ENCODE measurements around the gene PRKCA.

The PRKCA gene

DNA sequence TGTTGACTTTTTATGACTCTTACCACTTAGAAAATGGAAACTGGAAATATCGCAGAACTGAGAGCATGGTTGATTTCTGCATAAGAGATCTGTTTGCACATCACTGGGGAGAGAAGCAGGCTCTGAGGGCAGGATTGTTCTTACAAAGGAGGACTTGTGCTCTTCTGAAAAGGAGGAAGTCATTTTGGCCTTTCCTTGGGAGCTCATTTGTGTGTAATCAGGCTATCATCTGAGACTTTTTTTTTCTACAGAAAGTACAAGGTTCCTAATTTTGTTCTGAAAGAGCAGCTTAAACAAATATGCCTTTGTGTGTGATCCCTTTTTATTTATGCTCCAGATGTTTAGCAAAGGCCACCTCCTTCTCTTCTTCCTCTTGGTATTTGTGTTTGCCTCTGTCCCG lies 386.8 kb downstream of the PRKCA start:
- no peak overlapping the region for H3K4me2 ChIP-seq (ENCODE audit: low read length)
- no peaks in the 10 kb centered on the region; the same call in 1 of the 2 replicates for H3K36me3 ChIP-seq (ENCODE audit: control insufficient read depth, low read length)
- H3K27ac ChIP-seq (ENCODE audit: low read depth, low read length), result no peak overlapping the region

DNA sequence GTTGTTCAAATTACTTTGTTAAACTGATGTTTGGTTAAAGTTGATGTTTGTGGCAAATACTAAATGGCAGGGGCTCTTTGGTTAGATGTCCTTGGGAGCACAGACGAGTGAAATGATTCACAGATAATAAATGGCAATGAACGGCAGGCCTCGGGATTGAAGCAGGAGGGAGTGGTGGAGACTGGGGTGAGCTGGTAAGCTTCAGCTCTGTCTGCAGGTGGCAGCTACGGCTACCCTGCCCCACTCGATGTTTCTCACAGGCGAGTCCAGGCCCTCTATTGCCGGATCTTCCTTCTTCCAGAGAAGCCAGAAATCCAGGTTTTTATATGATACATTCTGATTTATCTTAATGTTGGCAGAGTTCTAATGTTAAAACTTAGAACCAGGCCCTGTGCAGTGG lies 387.8 kb downstream of the PRKCA start:
- no peaks in the 10 kb centered on the region for H4K20me1 ChIP-seq (ENCODE audit: control insufficient read depth, insufficient read depth, low read depth, low read length)
- H3K27ac ChIP-seq (ENCODE audit: low read depth, low read length), result no peak overlapping the region
- H3K9me3 ChIP-seq (ENCODE audit: control insufficient read depth, insufficient read depth, low read length), result no peaks in the 10 kb centered on the region
- H3K9me2 ChIP-seq (replicated peaks; ENCODE audit: control insufficient read depth, low read length), result no peaks in the 10 kb centered on the region
- no peak overlapping the region for H3K4me2 ChIP-seq (ENCODE audit: low read length)
- no peaks in the 10 kb centered on the region for H3K27me3 ChIP-seq (ENCODE audit: control insufficient read depth, low read length)
- TF ChIP-seq EZH2phosphoT487 (IDR thresholded peaks at IDR 0.05; ENCODE audit: borderline replicate concordance, low read length), result no peak
- TF ChIP-seq, protein P1, sequence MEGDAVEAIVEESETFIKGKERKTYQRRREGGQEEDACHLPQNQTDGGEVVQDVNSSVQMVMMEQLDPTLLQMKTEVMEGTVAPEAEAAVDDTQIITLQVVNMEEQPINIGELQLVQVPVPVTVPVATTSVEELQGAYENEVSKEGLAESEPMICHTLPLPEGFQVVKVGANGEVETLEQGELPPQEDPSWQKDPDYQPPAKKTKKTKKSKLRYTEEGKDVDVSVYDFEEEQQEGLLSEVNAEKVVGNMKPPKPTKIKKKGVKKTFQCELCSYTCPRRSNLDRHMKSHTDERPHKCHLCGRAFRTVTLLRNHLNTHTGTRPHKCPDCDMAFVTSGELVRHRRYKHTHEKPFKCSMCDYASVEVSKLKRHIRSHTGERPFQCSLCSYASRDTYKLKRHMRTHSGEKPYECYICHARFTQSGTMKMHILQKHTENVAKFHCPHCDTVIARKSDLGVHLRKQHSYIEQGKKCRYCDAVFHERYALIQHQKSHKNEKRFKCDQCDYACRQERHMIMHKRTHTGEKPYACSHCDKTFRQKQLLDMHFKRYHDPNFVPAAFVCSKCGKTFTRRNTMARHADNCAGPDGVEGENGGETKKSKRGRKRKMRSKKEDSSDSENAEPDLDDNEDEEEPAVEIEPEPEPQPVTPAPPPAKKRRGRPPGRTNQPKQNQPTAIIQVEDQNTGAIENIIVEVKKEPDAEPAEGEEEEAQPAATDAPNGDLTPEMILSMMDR (IDR thresholded peaks at IDR 0.05; ENCODE audit: low read depth, low read length, poor library complexity, severe bottlenecking), result no peak
- H3K4me1 ChIP-seq (ENCODE audit: control insufficient read depth, low read length), result peaks cover 14% of the 10 kb centered on the region
- H3K79me2 ChIP-seq (ENCODE audit: control insufficient read depth, low read length), result no peaks in the 10 kb centered on the region
- no peaks in the 10 kb centered on the region; the same call in 1 of the 2 replicates for H3K36me3 ChIP-seq (ENCODE audit: control insufficient read depth, low read length)
- H3F3A ChIP-seq (ENCODE audit: control insufficient read depth, insufficient read depth), result no peaks in the 10 kb centered on the region
- H3K4me3 ChIP-seq (ENCODE audit: low read length), result no peak overlapping the region

More for the DNA sequence above, 386.8 kb downstream of the PRKCA start:
- Histone ChIP-seq H3K9me2 (replicated peaks; ENCODE audit: control insufficient read depth, low read length) (no peaks in the 10 kb centered on the region), H3K79me2 (ENCODE audit: control insufficient read depth, low read length) (no peaks in the 10 kb centered on the region), H4K20me1 (ENCODE audit: control insufficient read depth, insufficient read depth, low read depth, low read length) (no peaks in the 10 kb centered on the region), H3K4me3 (ENCODE audit: low read length) (no peak overlapping the region), H3K27me3 (ENCODE audit: control insufficient read depth, low read length) (no peaks in the 10 kb centered on the region), H3F3A (ENCODE audit: control insufficient read depth, insufficient read depth) (no peaks in the 10 kb centered on the region), H3K4me1 (ENCODE audit: control insufficient read depth, low read length) (peaks cover 14% of the 10 kb centered on the region), H3K9me3 (ENCODE audit: control insufficient read depth, insufficient read depth, low read length) (no peaks in the 10 kb centered on the region)
- TF ChIP-seq, protein P1 (IDR thresholded peaks at IDR 0.05; ENCODE audit: low read depth, low read length, poor library complexity, severe bottlenecking), result no peak

DNA sequence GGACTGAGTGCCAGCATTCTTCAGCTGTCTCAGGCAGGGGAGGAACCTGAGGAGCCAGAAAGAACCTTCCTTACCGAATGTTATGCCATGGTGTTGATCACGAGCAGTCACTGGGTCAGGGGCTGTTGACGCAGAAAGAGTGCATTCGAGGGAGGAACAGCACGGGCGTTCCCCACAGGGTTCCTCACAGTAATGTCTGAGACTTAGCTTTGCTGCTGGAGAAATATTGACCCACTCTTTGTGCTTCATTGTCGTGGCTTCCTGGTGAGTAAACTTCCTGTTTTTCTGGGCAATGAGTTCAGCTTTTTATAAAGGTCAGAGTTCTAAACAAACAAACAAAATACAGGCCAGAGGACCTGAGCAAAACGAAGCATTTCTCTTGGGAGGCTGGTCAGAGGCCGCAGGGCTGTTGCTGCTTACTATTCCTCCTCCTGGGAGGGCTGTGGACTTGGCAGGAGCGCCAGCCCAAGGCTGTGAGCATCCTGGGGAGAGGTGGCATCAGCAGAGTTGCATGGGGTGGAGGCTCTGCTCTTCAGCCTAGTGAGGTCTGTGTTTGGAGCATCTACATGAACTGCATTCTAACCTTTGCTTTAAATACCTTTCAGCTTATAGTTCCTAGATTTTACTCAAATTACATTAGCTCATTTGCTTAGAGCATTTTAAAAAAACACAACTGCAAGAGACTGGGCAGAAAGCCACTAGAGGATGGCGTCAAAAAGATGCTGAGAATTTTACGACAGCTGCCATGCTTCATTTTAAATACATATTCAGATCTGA lies 389.4 kb downstream of the PRKCA start:
- Histone ChIP-seq H3K9me3 (ENCODE audit: control insufficient read depth, insufficient read depth, low read length) (no peaks in the 10 kb centered on the region), H3F3A (ENCODE audit: control insufficient read depth, insufficient read depth) (no peaks in the 10 kb centered on the region), H3K36me3 (ENCODE audit: control insufficient read depth, low read length) (no peaks in the 10 kb centered on the region; the same call in 1 of the 2 replicates), H3K27me3 (ENCODE audit: control insufficient read depth, low read length) (no peaks in the 10 kb centered on the region), H3K4me1 (ENCODE audit: control insufficient read depth, low read length) (peaks cover 14% of the 10 kb centered on the region), H3K79me2 (ENCODE audit: control insufficient read depth, low read length) (no peaks in the 10 kb centered on the region), H3K9me2 (replicated peaks; ENCODE audit: control insufficient read depth, low read length) (no peaks in the 10 kb centered on the region), H3K27ac (ENCODE audit: low read depth, low read length) (no peak overlapping the region), H3K4me3 (ENCODE audit: low read length) (no peak overlapping the region), H3K4me2 (ENCODE audit: low read length) (peak overlapping the region; percentile 4; the same call in 1 of the 2 replicates), H4K20me1 (ENCODE audit: control insufficient read depth, insufficient read depth, low read depth, low read length) (no peaks in the 10 kb centered on the region)
- TF ChIP-seq, protein P1 (IDR thresholded peaks at IDR 0.05; ENCODE audit: low read depth, low read length, poor library complexity, severe bottlenecking), result no peak
- no peak for TF ChIP-seq EZH2phosphoT487 (IDR thresholded peaks at IDR 0.05; ENCODE audit: borderline replicate concordance, low read length)

All from DOHH2 (cell line).